Measurements from ENCODE around the gene TDRD12.

GRCh38 chr19:32868206-32868950 lies 148.8 kb downstream of the TDRD12 start:
- TF ChIP-seq SRSF9 (IDR thresholded peaks at IDR 0.05; ENCODE audit: borderline replicate concordance, insufficient read depth, low read depth, low read length, poor library complexity, severe bottlenecking) (no peak), SIN3B (IDR thresholded peaks at IDR 0.05; ENCODE audit: low read length) (no peak), CTCF (CRISPR knock-in tag; IDR thresholded peaks at IDR 0.05) (no peak), ZNF670 (CRISPR knock-in tag; IDR thresholded peaks at IDR 0.05; ENCODE audit: borderline replicate concordance) (no peak), REST (IDR thresholded peaks at IDR 0.05; ENCODE audit: borderline replicate concordance in 1 of 2, low read depth in 1 of 2, low read length in 2 of 2) (no peak), CBX5 (CRISPR knock-in tag; IDR thresholded peaks at IDR 0.05; ENCODE audit: borderline replicate concordance) (no peak)
- TF ChIP-seq, protein P1, sequence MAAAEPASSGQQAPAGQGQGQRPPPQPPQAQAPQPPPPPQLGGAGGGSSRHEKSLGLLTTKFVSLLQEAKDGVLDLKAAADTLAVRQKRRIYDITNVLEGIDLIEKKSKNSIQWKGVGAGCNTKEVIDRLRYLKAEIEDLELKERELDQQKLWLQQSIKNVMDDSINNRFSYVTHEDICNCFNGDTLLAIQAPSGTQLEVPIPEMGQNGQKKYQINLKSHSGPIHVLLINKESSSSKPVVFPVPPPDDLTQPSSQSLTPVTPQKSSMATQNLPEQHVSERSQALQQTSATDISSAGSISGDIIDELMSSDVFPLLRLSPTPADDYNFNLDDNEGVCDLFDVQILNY (CRISPR knock-in tag; conservative IDR thresholded peaks at IDR 0.05): no peak

Data from HepG2 (cell line).